WTC11 (cell line): ENCODE data around the gene DENND6A.

ENCODE experiments used
- AFF4 ChIP-seq: sonication (generic); formaldehyde crosslinking; IDR thresholded peaks from 2 replicates; pipeline ENCODE4 v1.8.1; 2023; ENCODE audit warnings: mild to moderate bottlenecking, missing genetic modification reagents, borderline replicate concordance
- ATF1 ChIP-seq: sonication (generic); formaldehyde crosslinking; IDR thresholded peaks from 2 replicates; pipeline ENCODE4 v1.8.1; 2023; ENCODE audit warnings: mild to moderate bottlenecking, moderate library complexity, missing genetic modification reagents
- CREB1 ChIP-seq: sonication (generic); formaldehyde crosslinking; IDR thresholded peaks from 2 replicates; pipeline ENCODE4 v1.8.0; 2023; ENCODE audit warnings: mild to moderate bottlenecking, missing genetic modification reagents
- NFE2L1 ChIP-seq: sonication (generic); formaldehyde crosslinking; IDR thresholded peaks from 2 replicates; pipeline ENCODE4 v1.8.1; 2023; ENCODE audit warnings: missing genetic modification reagents
- NFYB ChIP-seq: sonication (generic); formaldehyde crosslinking; conservative IDR thresholded peaks from 2 replicates; pipeline ENCODE4 v1.8.0; 2022; ENCODE audit warnings: low read depth, missing genetic modification reagents
- PREB ChIP-seq: sonication (generic); formaldehyde crosslinking; IDR thresholded peaks from 2 replicates; pipeline ENCODE4 v1.8.1; 2022; ENCODE audit warnings: mild to moderate bottlenecking, missing genetic modification reagents, moderate library complexity, borderline replicate concordance
- STAT6 ChIP-seq: sonication (generic); formaldehyde crosslinking; conservative IDR thresholded peaks from 2 replicates; pipeline ENCODE4 v1.8.1; 2023; ENCODE audit warnings: mild to moderate bottlenecking, low read depth, missing genetic modification reagents, moderate library complexity
- TEAD1 ChIP-seq: sonication (generic); formaldehyde crosslinking; IDR thresholded peaks from 2 replicates; pipeline ENCODE4 v1.8.0; 2022; ENCODE audit warnings: mild to moderate bottlenecking, missing genetic modification reagents
- USF2 ChIP-seq: sonication (generic); formaldehyde crosslinking; IDR thresholded peaks from 2 replicates; pipeline ENCODE4 v1.8.1; 2023; ENCODE audit warnings: mild to moderate bottlenecking, missing genetic modification reagents, moderate library complexity
- ZBTB21 ChIP-seq: sonication (generic); formaldehyde crosslinking; IDR thresholded peaks from 2 replicates; pipeline ENCODE4 v1.8.1; 2023; ENCODE audit warnings: mild to moderate bottlenecking, missing genetic modification reagents, borderline replicate concordance
- ZNF263 ChIP-seq: sonication (generic); formaldehyde crosslinking; IDR thresholded peaks from 2 replicates; pipeline ENCODE4 v1.8.1; 2022; ENCODE audit warnings: low read depth, mild to moderate bottlenecking, moderate library complexity, missing genetic modification reagents
- TF ChIP-seq, protein P1 (sequence below): fragments of 200-600 bp; IDR thresholded peaks from 2 replicates; pipeline ENCODE4 v1.8.0; 2022; ENCODE audit warnings: antibody characterized with exemption

DNA sequence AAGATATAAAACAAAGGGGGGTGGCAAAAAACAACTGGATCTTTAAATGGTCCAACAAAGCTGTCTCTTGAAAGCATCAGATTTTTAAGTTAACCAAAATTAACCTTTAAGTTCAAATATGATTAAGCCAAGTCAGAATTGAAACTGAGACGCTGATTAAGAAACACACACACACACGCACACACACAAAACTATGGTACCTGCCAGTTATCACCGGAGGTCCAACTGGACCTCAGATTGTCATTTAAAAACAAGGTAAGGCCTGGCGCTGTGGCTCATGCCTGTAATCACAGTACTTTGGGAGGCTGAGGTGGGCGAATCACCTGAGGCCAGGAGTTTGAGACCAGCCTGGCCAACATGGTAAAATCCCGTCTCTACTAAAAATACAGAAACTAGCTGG, 106.1 kb downstream of the DENND6A start:
- TF ChIP-seq, protein P1, sequence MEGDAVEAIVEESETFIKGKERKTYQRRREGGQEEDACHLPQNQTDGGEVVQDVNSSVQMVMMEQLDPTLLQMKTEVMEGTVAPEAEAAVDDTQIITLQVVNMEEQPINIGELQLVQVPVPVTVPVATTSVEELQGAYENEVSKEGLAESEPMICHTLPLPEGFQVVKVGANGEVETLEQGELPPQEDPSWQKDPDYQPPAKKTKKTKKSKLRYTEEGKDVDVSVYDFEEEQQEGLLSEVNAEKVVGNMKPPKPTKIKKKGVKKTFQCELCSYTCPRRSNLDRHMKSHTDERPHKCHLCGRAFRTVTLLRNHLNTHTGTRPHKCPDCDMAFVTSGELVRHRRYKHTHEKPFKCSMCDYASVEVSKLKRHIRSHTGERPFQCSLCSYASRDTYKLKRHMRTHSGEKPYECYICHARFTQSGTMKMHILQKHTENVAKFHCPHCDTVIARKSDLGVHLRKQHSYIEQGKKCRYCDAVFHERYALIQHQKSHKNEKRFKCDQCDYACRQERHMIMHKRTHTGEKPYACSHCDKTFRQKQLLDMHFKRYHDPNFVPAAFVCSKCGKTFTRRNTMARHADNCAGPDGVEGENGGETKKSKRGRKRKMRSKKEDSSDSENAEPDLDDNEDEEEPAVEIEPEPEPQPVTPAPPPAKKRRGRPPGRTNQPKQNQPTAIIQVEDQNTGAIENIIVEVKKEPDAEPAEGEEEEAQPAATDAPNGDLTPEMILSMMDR = no peak
- TF ChIP-seq STAT6 (no peak), TEAD1 (no peak), CREB1 (CRISPR knock-in tag) (no peak), USF2 (CRISPR knock-in tag) (no peak), ZNF263 (CRISPR knock-in tag) (no peak), ATF1 (CRISPR knock-in tag) (no peak), AFF4 (no peak), NFYB (CRISPR knock-in tag) (no peak), PREB (CRISPR knock-in tag) (no peak), NFE2L1 (CRISPR knock-in tag) (no peak), ZBTB21 (CRISPR knock-in tag) (no peak)
